ENCODE data around the gene MARK3. TPM values are rescaled to one million over a fixed set of nuclear protein-coding genes. Genes with fewer than 3 reads are reported as not detected.

Gene MARK3
- total RNA-seq, 4 donors from 2014 or later, result 50.7 to 111 (median 89.1) TPM

- no peak overlapping the region for H3K4me3 ChIP-seq
- intact Hi-C loops (cut with DNase I; ENCODE audit: low total_unique reads), result no loop called here
- H3K9me3 ChIP-seq, result no peaks in the 10 kb centered on the region
- TF ChIP-seq POLR2A (IDR thresholded peaks at IDR 0.05) (no peak), CTCF (IDR thresholded peaks at IDR 0.05) (no peak)
- H3K27ac ChIP-seq, result no peak overlapping the region
- DNase-seq, result no peak
- H3K27me3 ChIP-seq, result no peaks in the 10 kb centered on the region
- no peaks in the 10 kb centered on the region for H3K36me3 ChIP-seq
- H3K4me1 ChIP-seq, result no peaks in the 10 kb centered on the region
Measured at GRCh38 chr14:103492156-103492925, 107.1 kb downstream of the MARK3 start.

GRCh38 chr14:103495854-103496253 is 110.6 kb downstream of the MARK3 start:
- intact Hi-C loops (cut with DNase I; ENCODE audit: low total_unique reads), result no loop called here
- H3K27me3 ChIP-seq, result no peaks in the 10 kb centered on the region
- no peak overlapping the region for H3K4me3 ChIP-seq
- no peaks in the 10 kb centered on the region for H3K36me3 ChIP-seq
- no peaks in the 10 kb centered on the region for H3K9me3 ChIP-seq
- no peak overlapping the region for H3K27ac ChIP-seq
- no peak for DNase-seq
- H3K4me1 ChIP-seq, result no peaks in the 10 kb centered on the region
- TF ChIP-seq POLR2A (IDR thresholded peaks at IDR 0.05), result no peak
- no peak for TF ChIP-seq CTCF (IDR thresholded peaks at IDR 0.05)

- Histone ChIP-seq H3K27me3 (no peaks in the 10 kb centered on the region), H3K9me3 (no peaks in the 10 kb centered on the region), H3K4me3 (no peak overlapping the region), H3K27ac (no peak overlapping the region), H3K4me1 (no peaks in the 10 kb centered on the region), H3K36me3 (no peaks in the 10 kb centered on the region)
- intact Hi-C loops (cut with DNase I; ENCODE audit: low total_unique reads), result no loop called here
- TF ChIP-seq POLR2A (IDR thresholded peaks at IDR 0.05), result no peak
- TF ChIP-seq CTCF (IDR thresholded peaks at IDR 0.05), result no peak
- peak; percentile 2 to 8 for DNase-seq
Measured at GRCh38 chr14:103496776-103497175, 111.6 kb downstream of the MARK3 start.

- no peaks in the 10 kb centered on the region for H3K9me3 ChIP-seq
- no peaks in the 10 kb centered on the region for H3K27me3 ChIP-seq
- no peaks in the 10 kb centered on the region for H3K36me3 ChIP-seq
- H3K4me3 ChIP-seq, result no peak overlapping the region
- TF ChIP-seq POLR2A (IDR thresholded peaks at IDR 0.05) (no peak), CTCF (IDR thresholded peaks at IDR 0.05) (no peak)
- H3K27ac ChIP-seq, result no peak overlapping the region
- DNase-seq, result peak in 1 of 2 donors; percentile 12
- intact Hi-C loops (cut with DNase I; ENCODE audit: low total_unique reads), result loop anchor here (5.0 kb wide), 1 partner anchor 48 kb away; no protein-coding TSS in a partner anchor
- H3K4me1 ChIP-seq, result no peaks in the 10 kb centered on the region
Measured at GRCh38 chr14:103499709-103500108, 114.5 kb downstream of the MARK3 start.

- H3K9me3 ChIP-seq, result no peaks in the 10 kb centered on the region
- no peaks in the 10 kb centered on the region for H3K27me3 ChIP-seq
- intact Hi-C loops (cut with DNase I; ENCODE audit: low total_unique reads), result loop anchor here (5.0 kb wide), 1 partner anchor 47 kb away; no protein-coding TSS in a partner anchor
- peak; percentile 87 to 92 for DNase-seq
- TF ChIP-seq POLR2A (IDR thresholded peaks at IDR 0.05), result no peak
- peak; percentile 86 to 90 (median 88) for TF ChIP-seq CTCF (IDR thresholded peaks at IDR 0.05)
- peak overlapping the region; percentile 9 to 54 for H3K27ac ChIP-seq
- H3K4me1 ChIP-seq, result no peaks in the 10 kb centered on the region
- H3K36me3 ChIP-seq, result no peaks in the 10 kb centered on the region
- no peak overlapping the region for H3K4me3 ChIP-seq
Measured at GRCh38 chr14:103500148-103500990, 115.2 kb downstream of the MARK3 start.
